Prostate gland (tissue), 2 donors: ENCODE measurements around the gene TET2.

Source experiments
- POLR2A ChIP-seq: fragments of 450-650 bp; IDR thresholded peaks from one replicate; pipeline ENCODE4 v1.6.1; 2016; ENCODE audit warnings: antibody characterized with exemption, mild to moderate bottlenecking
- TF ChIP-seq, protein P1 (sequence below), 4 experiments: fragments of 200-600 bp in 2 of 4; fragments of 450-650 bp in 2 of 4; sonication (generic) in 2 of 4; IDR thresholded peaks; 1 replicate in 3 of 4; 2 replicates in 1 of 4; pipeline ENCODE4 v1.5.1; 2016 to 2019; ENCODE audit warnings: antibody characterized with exemption in 4 of 4, mild to moderate bottlenecking in 2 of 4, moderate library complexity in 2 of 4

DNA sequence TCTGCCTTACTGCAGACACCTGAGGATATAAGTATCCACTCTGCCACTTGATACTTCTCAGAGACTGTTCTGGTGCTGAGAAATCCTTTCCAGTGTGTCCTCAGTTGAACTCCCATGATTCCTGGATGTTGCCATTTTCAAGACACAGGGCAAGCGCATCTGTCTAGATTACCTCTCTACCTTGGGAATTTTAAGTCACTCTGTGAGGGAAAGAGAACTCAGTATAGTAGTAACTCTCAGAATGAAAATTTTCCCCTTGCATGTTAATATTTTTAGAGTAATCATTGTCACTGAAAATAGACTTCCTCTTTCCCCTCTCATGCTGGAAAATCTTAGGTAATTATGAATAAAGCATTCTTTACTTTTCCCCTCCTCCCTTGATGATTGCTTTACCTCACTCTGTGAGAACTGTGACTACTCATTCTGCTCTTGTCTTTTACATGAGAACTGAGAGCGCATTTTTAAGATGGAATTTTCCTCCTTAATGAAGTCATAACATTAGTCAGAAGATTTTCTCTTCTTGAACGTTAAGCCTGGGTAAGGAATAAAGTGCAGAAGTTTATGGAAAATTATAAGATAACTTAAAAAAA is 45.0 kb downstream of the TET2 start:
- TF ChIP-seq, protein P1, sequence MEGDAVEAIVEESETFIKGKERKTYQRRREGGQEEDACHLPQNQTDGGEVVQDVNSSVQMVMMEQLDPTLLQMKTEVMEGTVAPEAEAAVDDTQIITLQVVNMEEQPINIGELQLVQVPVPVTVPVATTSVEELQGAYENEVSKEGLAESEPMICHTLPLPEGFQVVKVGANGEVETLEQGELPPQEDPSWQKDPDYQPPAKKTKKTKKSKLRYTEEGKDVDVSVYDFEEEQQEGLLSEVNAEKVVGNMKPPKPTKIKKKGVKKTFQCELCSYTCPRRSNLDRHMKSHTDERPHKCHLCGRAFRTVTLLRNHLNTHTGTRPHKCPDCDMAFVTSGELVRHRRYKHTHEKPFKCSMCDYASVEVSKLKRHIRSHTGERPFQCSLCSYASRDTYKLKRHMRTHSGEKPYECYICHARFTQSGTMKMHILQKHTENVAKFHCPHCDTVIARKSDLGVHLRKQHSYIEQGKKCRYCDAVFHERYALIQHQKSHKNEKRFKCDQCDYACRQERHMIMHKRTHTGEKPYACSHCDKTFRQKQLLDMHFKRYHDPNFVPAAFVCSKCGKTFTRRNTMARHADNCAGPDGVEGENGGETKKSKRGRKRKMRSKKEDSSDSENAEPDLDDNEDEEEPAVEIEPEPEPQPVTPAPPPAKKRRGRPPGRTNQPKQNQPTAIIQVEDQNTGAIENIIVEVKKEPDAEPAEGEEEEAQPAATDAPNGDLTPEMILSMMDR (IDR thresholded peaks at IDR 0.05) = no peak
- no peak for TF ChIP-seq POLR2A
